T-helper 2 cell treated with Interferon-gamma antibody and Interleukin-4, amounts not matched to agents 100 ng/mL and 5 ng/mL, for 36 hours (primary cell): ENCODE measurements around the gene ITPRIP. TPM values are rescaled to one million over a fixed set of nuclear protein-coding genes. Genes with fewer than 3 reads are reported as not detected.

Experiments
- intact Hi-C: fragments of 100-400 bp; cut with micrococcal nuclease; formaldehyde crosslinking; loops from one replicate; pipeline ENCODE4 v1.15.1; 2023
- total RNA-seq: library from RNA; stranded (reverse); gene quantifications from 2 replicates; pipeline ENCODE4 v1.2.3, GENCODE V29; 2022

The ITPRIP gene
- total RNA-seq, 1 donor from 2014 or later: 20.2 TPM

GRCh38 chr10:104342941-104343411 lies 4.7 kb upstream of the ITPRIP start:
- intact Hi-C loops: no loop called here

DNA sequence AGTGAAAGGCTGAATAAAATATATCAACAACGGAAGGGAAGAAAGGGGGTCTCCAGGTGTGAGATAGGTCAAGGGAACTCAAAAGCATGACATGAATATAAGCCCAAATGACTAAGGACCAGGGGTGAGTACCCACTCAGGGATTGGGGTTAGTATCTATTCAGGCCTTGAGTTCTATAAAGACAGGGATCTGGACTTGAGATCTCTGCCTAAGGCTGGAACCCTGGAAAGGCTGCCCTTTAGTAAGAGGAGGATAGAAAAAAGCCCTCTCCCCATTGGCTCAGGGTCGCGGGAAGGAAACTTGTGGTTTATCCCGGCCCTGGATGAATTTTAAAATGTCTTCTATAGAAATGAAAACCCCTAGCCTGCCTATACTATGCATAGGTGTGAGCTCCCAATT lies 2.4 kb upstream of the ITPRIP start:
- intact Hi-C loops: no loop called here

DNA sequence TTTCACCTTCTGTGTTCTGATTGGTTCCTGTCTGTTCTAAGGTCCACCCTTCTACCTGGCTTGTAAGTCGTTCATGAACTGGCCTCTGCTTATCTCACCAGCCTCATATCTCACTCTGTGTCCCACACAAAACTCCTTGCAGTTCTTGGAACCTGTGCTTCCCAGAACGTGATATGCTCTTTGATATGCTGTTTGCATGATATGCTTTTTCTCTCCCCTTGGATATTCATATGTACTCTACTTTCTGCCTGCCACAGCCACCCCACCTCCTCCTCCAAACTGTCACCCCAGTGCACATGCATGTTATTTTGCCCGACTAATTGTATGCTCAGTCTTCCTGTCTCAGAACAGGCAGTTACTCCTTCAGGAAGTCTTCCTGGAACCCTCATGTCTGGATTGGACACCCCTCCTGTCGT lies 1.9 kb upstream of the ITPRIP start:
- intact Hi-C loops: no loop called here

GRCh38 chr10:104339469-104340110 lies 1.3 kb upstream of the ITPRIP start:
- intact Hi-C loops: loop anchor here (5.0 kb wide), 2 partner anchors 217 to 432 kb away; partner anchors contain the start of gene SFR1

GRCh38 chr10:104337521-104337984 lies 712 bp downstream of the ITPRIP start:
- intact Hi-C loops: loop anchor here (5.0 kb wide), 2 partner anchors 215 to 430 kb away; partner anchors contain the start of gene SFR1

GRCh38 chr10:104336821-104337467 lies 1.3 kb downstream of the ITPRIP start:
- intact Hi-C loops: loop anchor here (5.0 kb wide), 2 partner anchors 215 to 430 kb away; partner anchors contain the start of gene SFR1

GRCh38 chr10:104334965-104335650 lies 3.2 kb downstream of the ITPRIP start:
- intact Hi-C loops: loop anchor here (5.0 kb wide), 2 partner anchors 213 to 428 kb away; partner anchors contain the start of gene SFR1

GRCh38 chr10:104334561-104334960 lies 3.7 kb downstream of the ITPRIP start:
- intact Hi-C loops: no loop called here

GRCh38 chr10:104333728-104334373 lies 4.4 kb downstream of the ITPRIP start:
- intact Hi-C loops: loop anchor here (1.0 kb wide), 1 partner anchor 12 kb away; no protein-coding TSS in a partner anchor

DNA sequence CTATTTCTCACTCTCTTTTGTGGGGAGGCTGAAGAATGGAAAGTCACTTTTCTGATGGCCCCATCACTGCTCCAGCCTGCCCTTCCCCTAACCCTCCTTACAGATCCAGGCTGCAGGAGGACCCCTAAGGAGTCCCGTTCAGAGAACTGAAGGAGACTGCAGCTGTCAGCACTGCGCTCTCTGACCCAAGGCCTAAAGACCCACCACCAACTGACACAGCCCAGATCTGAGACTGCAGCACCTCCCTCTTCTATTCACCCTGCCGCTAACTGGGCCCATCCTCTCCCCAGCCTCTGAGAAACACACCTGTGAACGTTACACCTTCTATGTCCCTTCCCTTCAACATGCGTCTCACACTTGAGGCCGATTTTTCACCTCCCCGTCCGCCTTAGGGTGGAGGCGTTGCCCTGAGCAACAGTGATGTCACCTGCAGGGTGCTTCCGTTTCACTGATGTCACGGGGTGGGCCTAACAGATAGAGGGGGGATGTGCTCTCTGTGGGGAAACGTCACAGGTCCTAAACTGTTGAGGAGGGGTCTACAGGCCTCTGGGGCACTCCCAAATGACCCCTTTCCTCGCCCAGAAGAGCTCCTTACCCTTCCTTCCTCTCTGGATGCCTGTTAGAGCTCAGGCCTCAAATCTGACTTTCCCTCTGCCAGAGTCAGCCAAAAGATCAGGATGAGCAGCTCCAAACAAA lies 5.1 kb downstream of the ITPRIP start:
- intact Hi-C loops: loop anchor here (1.0 kb wide), 1 partner anchor 11 kb away; no protein-coding TSS in a partner anchor

GRCh38 chr10:104332243-104333031 lies 5.8 kb downstream of the ITPRIP start:
- intact Hi-C loops: loop anchor here (1.0 kb wide), 1 partner anchor 10 kb away; no protein-coding TSS in a partner anchor

GRCh38 chr10:104331208-104331838 lies 6.9 kb downstream of the ITPRIP start:
- intact Hi-C loops: no loop called here

GRCh38 chr10:104330168-104331110 lies 7.8 kb downstream of the ITPRIP start:
- intact Hi-C loops: no loop called here

DNA sequence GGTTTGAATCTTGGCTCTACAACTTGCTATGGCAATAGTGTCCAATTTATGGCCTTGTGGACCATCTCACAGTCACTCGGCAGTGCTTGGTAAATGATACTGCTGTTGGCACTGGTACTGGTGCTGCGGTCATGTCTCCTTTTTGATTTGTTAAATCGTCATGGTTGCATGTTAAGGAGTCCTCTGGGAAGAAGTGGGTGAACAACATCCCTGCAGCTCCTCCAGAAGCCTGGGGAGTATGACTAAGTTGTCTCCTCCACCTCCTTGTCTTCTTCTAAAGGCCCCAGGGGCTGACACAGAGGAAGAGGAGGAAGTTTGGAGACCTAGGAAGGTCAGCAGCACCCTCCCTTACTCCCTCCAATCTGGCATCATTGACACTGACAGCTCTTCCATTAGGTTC lies 8.5 kb downstream of the ITPRIP start:
- intact Hi-C loops: loop anchor here (1.0 kb wide), 2 partner anchors 9 to 24 kb away; partner anchors contain the start of genes CFAP58 and ITPRIP

DNA sequence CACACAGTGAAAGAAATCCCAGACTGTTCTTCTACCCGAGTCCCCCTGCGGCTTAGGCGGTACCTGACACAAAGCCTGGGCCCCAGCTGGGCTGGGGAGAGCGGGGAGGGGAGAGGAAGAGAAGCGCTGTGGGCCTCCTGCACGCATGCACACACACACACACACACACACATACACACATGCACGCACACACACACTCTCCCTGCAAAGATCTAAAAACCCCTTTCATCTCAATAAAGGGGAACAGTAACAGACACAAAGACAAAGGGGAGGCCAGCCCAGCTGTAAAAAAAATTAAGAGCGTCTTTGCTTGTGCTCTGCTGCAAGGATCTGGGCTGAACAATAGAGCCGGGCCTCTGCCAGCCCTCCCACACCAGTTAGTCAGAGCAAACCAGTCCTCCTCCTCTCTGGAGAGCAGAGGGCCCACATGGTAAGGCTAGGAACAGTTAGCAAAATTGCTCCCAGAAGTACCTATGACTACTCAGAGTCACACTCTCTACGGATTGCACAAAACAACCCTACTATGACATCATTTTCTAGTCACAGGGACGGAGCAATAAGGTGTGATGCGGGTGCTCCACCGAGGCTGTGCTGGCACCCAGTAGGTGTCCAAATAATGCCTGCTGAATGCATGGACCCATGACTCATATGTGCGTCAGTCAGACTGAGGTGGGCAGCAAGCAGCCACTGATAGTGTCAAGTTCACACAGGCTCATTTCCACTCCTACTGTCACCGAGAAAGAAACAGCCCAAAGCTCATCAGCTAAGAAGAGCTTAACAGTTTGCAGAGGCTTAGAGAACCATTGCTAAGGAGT lies 9.2 kb downstream of the ITPRIP start:
- intact Hi-C loops: loop anchor here (1.0 kb wide), 2 partner anchors 9 to 24 kb away; partner anchors contain the start of genes CFAP58 and ITPRIP

DNA sequence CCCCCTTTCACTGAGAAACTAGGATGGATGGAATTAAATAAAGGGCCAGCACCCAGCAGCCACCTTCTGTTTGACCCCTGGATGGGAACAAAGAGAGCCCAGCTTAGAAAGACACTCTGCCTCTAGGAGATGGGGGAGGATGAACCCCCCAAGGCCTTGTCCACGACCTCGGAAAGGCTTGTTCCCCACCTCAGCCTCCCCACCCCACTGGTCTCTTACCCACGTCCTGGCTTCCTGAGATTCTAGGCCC lies 9.7 kb downstream of the ITPRIP start:
- intact Hi-C loops: no loop called here
